GM18873 (cell line): ENCODE data around the gene SPOP.
"Not testable (repeated sequence)": the region's sequence is repeated elsewhere in the genome, so short reads cannot be mapped to it uniquely, and the experiment has no call there.

Experiments
- ATAC-seq: cut with Tn5 transposase; IDR thresholded peaks from one replicate; pipeline ENCODE4 v1.9.1; 2021; ENCODE audit warnings: mild to moderate bottlenecking, moderate library complexity, moderate number of reproducible peaks; ENCODE audit not compliant: unreplicated experiment, low FRiP score

The SPOP gene

DNA sequence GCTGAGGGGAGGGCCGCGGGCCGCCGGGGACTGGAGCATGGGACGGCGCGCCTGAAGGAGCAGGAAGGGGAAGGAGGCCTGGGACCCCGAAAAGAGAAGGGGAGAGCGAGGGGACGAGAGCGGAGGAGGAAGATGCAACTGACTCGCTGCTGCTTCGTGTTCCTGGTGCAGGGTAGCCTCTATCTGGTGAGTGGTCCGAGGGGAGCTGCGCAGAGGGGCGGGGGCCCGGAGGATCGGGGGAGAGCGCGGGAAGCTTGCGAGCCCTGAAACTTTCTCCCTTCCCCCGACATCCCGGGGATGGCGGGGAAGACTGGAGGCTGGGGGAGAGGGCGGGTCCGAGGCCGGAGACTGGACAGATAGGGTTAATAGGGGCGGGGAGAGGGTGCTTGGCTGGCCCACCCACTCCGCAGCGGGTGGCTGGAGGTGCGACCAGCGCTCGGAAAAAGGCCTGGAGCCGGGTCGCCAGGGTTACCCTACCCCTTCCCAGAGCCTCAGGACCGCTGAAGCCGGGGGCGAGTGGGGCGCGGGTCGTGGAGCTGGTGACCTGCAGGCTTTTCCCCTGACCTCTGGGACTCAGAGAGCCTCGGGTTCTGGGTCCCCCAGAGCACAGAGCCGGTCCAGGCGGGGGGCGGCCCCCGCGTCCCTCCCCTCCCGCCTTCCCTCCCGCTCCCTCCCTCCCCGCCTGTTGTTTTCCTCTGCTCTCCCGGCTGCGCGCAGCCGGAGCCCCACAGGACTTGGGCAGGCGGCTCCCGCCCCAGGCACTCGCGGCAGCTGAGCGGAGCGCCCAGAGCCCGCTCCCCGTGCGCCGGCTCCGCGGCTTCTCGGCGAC is 101.6 kb downstream of the SPOP start:
- no peak for ATAC-seq

DNA sequence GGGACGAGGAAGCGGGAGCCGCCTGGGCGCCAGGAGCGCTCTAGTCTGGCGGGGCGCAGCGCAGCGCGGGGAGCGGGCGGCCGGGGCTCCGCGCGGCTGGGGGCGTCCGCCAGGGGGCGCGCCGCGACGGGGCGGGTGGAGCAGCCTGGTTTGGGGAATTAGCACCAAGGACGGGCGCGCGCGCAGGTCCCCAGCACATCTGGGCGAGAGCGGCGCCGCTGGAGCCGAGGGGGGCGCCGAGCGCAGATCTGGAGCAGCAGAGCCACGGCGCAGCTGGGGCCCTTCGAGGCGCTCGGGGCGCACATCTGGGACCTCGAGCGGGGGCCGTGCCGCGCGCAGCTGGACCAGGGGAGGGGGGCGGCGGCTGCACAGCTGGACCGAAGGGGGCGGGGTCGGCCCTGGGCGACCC is 102.2 kb downstream of the SPOP start, which contains the start of gene NXPH3:
TSS of gene NXPH3 (plus strand) at position 193 of the 409 bp plus-strand sequence. CDS start 349 bp downstream, outside the sequence.
- ATAC-seq, result no peak

DNA sequence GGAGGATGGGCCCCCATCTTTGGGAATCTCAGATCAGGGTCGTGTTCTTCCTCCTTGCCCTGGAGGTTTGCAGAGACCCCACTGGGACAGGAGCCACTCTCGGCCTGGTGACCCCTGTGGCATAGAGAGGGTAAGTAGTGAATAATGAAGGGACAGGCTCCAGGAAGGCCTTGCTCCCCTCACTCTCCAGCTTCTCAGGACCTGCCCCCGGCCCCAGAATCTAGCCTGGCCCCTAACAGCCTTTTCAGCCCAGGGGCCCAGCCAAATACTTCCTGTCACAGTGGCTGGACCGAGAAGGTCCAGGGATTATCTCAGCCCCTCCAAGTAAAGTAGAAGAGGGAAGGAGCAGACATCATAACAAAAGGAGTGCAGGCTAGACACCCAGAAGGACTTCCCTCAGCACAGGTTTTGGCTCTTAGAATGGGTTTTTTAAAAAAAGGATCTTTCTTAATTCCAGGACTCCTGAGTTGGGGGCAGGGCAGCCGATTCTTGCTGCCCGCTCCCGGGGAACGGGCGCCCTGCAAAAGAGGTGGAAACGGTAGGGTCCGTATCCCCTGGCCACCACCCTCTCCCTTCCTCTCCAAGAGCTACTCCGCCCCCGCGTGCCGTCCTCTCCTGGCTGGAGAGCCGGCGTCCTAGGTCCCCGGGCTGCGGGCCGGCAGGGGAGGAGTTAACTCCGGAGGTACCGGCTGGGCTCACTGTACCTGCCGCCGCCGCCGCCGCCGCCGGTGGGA is 102.8 kb downstream of the SPOP start:
- ATAC-seq, result no peak

DNA sequence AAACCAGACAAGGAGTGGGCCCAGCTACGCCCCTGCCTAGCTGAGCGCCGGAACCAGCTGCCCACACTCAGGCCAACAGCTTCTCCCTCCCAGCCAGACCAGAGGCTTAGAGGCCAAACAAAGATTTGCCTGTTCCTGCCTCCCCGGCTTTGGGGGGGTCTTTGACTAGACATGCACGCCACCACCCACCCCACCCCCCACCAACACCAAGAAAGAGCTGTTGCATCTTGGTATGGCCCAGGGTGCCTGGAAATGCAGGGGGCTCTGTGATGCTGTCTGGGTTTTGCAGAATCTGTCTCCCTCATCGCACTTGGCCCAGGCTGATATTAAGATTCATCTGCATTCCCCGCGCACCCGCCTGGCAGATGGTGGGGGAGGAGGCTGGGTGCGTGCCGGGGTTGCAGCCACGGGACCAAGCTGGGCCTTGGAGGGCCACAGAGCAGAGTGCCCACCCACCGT is 103.5 kb downstream of the SPOP start:
- no peak for ATAC-seq

DNA sequence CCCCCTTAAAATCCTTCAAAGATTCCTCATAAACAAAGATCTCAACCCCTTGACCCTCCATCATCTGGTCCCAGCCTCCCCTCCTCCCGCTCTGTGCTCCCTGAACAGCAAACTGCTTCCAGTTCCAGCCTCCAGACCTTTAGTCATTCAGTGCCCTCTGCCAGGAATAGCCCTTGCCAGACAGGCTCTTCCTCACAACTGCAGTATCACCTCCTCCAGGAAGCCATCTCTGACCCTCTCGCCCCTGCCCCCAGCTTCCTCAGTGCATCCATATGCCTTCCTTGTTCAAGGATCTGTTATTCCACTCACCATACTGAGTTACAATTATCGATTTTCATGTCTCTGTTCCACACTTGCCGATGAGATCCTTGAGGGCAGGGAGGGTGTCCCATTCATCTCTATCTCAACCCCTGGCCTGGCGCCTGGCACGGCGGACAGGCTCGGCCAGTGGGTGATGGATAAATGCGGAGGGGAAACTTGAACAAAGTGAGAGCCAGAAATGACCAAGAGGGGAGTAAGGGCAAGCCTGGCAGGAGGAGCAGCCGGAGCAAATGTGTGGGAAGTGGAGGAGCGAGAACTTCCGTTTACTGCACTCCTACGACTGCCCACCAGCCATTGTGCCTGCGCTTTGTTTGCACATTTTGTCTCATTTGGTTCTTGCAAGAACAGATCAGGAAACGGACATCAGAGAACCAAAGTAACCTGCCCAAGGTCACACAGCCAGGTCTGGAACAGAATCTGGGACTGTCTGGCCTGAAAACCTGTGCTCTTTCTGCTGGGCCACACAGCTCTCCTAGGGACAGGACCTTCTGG is 104.2 kb downstream of the SPOP start:
- ATAC-seq, result no peak

DNA sequence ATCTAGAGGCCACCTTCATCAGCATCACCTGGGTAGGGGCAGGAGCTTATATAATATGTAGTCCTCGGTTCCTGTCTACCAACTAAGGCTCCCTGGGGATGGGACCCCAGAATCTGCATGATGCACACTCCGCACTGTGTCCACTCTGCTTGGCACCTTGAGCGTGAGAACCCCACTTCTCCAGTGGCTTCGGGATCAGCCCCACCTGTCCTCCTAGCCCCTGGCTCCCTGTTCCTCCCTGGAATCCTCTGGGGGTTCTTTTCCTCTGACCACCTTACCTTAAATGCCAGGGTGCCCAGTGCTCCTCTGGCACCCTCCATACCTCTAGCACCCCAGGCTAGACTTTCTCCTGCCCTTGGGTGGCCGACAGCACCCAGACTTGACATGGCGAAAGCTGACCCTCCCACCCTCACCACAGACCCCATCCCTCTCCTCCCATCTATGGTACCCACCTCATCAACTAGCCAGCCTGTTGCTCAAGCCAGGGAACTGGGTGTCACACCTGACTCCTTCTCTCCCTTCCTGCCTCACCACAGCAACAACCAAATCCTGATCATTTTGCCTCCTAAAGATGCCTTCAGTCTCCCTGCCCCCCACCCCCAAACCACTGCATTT is 105.0 kb downstream of the SPOP start:
- no peak for ATAC-seq

DNA sequence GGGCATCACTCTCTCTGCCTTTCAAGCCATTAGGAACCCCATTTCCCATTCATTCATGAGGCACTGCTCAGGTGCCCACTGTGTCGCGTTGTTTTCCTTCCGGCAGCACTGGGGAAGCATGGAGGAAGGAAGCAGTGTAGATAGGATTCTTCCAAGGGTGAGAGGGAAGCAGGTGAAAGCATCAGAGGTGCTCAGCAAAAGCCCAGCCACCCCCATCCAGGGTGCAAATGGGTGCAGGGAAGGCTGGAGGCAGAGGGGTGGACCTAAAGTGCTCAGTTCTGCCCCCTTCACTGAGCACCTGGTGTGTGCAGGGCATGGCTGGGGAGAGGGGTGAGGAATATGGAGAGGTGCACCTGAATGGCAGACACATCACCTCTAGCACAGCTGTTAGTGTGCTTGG is 105.7 kb downstream of the SPOP start:
- no peak for ATAC-seq

DNA sequence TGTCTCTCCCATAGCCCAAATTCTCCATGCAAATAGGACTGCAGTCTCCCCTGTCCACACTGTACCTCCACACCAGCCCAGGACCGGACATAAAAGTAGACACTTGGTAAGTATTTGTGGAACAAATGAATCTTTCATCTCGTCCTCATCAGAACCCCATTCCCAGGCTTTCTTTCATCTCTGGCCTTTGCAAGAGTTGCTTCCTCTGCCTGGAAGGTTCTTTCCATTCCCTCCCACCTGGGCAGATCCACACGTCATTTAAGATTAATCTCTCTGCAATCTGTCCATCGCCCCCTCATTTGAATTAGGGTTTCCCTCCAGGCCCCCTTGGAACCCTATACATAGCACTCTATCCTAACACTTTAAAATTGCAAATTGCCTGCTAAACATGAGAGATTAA is 106.1 kb downstream of the SPOP start:
- ATAC-seq, result no peak

DNA sequence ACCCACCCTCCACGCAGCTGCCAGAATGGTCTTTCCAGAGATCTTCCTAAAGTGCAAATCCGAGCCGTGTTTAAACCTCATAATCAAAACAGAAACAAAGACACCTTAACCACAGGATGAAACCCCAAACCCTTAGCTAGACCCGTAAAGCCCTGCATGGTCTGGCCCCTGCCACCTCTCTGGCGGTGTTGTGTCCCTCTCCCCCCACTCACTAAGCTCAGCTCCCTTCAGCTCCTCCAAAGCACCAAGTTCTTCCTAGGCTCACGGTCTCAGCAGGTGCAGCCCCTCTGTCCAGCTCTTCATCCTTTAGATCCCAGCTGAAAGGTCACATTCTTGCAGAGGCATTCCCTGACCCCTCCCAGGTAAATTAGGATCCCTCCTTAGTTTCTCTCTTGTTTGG is 106.6 kb downstream of the SPOP start:
- ATAC-seq, result no peak

DNA sequence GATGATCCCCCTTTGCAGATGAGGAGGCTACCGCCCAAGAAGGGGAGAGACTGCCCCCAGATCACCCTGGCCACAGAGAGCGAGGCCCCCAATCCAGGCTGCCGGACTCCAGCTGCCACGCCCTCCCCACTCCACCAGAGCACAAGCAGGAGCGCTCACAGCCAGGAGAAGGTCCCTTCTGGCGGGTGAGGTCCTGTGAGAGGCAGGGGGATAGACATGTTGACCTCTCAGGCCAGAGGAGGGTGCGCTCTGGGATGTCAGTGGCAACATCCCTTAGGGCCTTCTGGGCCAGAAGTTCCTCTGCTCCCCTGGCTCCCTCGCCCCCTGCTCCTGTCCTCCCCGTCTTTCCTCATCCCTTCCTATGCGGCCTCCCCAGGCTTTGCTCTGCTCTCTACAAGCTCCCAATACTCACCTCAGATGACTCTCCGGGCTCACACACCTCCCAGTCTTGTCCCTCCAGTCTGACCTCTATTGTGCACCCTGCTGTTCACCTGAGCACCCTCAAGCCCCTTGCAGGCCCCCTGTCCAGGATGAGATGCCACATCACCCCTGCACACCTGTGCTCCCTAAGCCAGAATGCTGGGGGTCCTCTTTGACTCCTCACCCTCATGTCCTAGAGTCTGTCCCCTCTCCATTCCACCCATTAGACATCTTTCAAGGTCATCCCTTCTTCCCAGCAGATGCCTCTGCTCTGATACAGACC is 107.2 kb downstream of the SPOP start:
- ATAC-seq, result no peak

DNA sequence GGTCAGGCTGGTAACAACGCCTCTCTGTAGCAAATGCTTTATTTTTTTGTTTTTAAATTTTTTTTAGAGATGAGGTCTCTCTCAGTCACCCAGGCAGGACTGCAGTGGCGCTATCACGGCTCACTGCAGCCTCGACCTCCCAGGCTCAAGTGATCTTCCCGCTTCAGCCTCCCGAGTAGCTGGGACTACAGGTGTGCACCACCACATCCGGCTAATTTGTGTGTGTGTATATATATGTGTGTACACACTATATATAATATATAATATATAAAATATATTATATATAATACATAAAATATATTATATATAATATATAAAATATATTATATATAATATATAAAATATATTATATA is 109.2 kb downstream of the SPOP start:
- not testable (repeated sequence) for ATAC-seq

DNA sequence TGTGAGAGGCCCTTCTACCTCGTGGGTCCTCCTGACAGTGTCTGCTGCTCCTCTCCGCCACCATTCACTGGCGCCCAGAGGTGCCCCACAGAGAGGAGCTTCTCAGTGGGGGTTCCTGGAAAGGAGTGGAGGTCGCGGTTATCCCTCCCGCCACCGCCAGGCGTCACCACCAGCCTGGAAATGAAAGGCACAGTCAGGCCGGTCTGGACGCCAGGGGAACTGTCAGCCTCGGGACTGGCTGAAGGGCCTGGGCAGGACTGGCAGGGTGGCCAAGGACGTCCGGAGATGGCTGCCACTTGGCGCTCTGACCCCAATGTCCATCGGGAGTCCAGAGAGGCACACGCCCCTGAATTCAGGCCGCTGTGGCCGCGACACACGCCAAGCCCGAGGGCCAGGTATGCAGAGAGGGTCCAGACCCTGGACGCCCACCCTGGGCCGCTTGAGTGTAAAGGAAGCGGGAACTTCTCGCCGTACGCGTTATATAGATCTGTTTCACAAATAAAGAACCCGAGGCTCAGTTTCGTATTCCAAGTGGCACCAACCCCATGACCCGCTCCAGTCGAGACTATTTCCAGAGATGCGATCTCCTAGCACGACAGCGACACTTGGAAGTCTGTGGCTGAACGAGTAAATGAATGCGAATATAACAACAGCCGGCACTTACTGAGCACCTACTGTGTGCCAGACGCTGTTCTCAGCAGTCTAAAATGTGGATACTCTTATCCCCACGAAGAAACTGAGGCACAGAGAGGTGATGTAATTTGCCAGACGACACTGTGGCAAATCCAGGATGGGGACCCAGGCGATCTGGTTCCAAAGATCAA is 109.8 kb downstream of the SPOP start:
- no peak for ATAC-seq

DNA sequence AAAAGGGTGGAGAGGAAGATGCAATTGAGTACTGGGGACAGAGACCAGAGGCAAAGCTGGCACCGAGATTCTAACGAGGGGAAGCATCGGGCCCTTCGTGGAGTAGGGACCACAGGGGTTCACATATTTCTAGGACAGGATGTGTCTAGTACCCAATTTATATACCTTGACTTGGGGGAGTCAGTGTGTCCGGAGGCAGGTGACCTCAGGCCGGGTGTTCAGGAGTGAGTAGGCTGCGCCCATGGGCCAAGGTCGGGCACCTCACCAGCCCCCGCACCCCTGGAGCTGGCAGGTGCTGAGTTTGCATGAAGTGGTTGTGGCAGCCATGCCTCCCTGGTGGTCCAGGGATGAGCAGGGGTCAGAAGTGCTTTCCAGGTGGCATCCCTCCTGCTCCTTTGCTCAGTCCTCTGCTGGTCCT is 110.8 kb downstream of the SPOP start:
- no peak for ATAC-seq

DNA sequence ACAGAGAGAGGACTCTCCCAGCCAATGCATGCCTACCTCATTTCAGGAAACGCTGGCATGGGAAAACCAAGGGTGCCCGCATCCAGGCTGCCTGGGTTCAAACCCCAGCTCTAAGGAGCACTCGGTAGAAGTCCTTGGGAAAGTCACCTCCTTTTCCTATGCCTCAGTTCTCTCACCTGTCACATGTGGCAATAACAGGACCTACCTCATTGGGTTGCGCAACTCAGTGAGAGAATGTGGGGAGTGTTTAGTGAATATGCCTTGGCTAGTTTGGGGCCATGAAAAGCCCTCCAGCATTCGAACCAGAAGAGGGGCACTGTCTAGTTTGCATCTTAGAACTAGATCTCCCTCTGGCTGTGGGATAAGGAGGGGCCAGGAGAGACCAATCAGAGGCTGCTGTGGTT is 111.2 kb downstream of the SPOP start:
- no peak for ATAC-seq

DNA sequence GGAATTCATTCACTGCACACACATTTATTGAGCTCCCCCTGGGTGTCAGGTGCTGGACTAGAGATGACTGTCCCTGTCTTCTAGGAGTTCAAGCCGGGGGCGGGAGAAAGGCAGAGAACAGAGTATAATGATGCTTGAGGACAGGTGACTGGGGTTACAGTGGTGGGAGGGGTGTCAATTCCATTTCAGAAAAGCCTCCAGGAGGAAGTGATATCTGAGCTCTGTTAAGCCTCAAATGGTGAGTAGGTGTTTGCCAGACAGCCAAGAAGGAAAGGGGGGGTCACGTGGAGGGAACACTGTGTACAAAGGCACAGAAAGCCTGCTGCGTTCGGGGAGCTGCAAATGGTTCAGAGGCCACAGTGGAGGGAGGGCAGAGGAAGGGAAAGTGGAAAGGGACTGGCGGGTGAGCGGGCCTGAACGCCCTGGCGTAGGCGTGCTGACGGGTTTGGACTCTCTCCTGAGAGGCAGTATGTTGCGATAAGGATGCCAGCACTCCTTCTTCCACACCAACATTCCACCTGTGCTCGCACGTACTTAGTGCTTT is 111.9 kb downstream of the SPOP start:
- no peak for ATAC-seq

DNA sequence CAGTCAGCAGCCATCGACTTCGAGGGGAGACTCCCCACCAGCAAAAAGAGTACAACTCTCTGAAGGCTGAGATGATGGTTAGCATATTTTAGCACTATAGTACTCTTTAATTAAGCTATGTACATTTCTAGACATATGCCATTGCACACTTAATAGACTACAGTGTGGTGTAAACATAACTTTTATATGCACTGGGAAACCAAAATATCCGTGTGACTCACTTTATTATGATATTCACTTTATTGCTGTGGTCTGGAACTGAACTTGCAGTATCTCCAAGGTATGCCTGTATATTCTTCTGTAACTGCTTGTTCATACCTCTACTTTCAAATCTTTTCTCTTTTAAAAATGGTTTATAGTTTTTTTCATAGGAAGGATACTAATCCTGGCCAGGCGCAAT is 113.3 kb downstream of the SPOP start:
- ATAC-seq, result no peak

DNA sequence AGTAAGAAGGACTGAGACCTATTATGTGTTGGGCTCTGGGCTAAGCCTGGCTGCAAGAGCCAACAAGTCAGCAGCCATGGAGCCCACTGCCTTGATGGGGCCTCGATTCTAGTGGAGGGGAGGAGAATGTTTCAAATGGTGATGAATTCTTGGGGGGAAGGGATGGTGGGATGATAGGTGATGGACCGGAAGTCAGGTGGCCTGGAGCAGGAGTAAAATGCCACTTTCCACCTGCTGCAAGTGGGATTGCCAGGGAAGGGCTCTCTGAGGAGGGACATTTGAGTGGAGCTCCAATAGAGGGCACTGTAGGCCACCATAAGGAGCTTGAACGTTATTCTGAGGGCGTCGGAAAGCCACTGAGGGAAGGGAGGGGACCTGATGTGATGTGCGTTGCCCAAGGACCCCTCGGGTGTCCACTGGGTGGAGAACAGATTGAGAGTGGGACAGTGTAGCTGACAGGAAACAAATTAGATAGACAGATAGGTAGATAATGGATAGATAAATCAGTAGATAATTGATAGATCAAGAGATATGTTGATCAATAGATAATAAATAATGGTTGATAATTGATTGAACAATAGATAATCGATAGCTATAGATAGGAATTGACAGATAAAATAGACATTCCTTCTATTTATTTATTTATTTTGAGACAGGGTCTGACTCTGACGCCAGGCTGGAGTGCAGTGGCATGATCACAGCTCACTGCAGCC is 120.4 kb downstream of the SPOP start:
- ATAC-seq, result no peak
